GM23338 (cell line): ENCODE results near the gene SEPTIN7. TPM values are rescaled to one million over a fixed set of nuclear protein-coding genes. Genes with fewer than 3 reads are reported as not detected.
A peak's percentile ranks its signal among the peaks of the same experiment; 100 is the strongest.

Source experiments
- ATAC-seq: fragments of 200-7000 bp; cut with Tn5 transposase; 3 replicates; pipeline ENCODE4 v1.9.1; 2020
- DNase-seq: peaks from one replicate; pipeline ENCODE4 v3.0.0-alpha.2; 2015; ENCODE audit warnings: low spot score
- H2AFZ ChIP-seq: fragments of 200-600 bp; sonication (generic); 2 replicates; pipeline ENCODE4 v1.8.0; 2016; ENCODE audit warnings: antibody characterized with exemption, mild to moderate bottlenecking, moderate library complexity
- H3F3A ChIP-seq: fragments of 200-600 bp; sonication (generic); replicated peaks from 2 replicates; pipeline ENCODE4 v1.8.0; 2017; ENCODE audit warnings: antibody characterized with exemption, mixed run types, low read depth
- H3K27ac ChIP-seq: fragments of 200-600 bp; sonication (generic); 2 replicates; pipeline ENCODE4 v1.6.1; 2016; ENCODE audit warnings: low read depth
- H3K27me3 ChIP-seq: fragments of 200-600 bp; sonication (generic); 2 replicates; pipeline ENCODE4 v1.8.0; 2016; ENCODE audit warnings: mild to moderate bottlenecking, mixed run types, moderate library complexity; ENCODE audit not compliant: insufficient read depth
- H3K36me3 ChIP-seq: fragments of 200-600 bp; sonication (generic); 2 replicates; pipeline ENCODE4 v1.8.0; 2016; ENCODE audit warnings: mild to moderate bottlenecking; ENCODE audit not compliant: insufficient read depth
- H3K4me1 ChIP-seq: fragments of 200-600 bp; sonication (generic); 2 replicates; pipeline ENCODE4 v1.8.0; 2016; ENCODE audit warnings: mild to moderate bottlenecking, moderate library complexity; ENCODE audit not compliant: insufficient read depth
- H3K4me2 ChIP-seq: fragments of 200-600 bp; sonication (generic); 2 replicates; pipeline ENCODE4 v1.7.1; 2017; ENCODE audit warnings: mixed run types
- H3K4me3 ChIP-seq: fragments of 200-600 bp; sonication (generic); 2 replicates; pipeline ENCODE4 v1.6.1; 2016; ENCODE audit warnings: mixed run types
- H3K79me2 ChIP-seq: fragments of 200-600 bp; sonication (generic); replicated peaks from 2 replicates; pipeline ENCODE4 v1.8.0; 2017; ENCODE audit warnings: mild to moderate bottlenecking; ENCODE audit not compliant: insufficient read depth
- H3K9me2 ChIP-seq: fragments of 200-600 bp; sonication (generic); 2 replicates; pipeline ENCODE4 v1.8.0; 2017; ENCODE audit not compliant: insufficient read depth
- H4K20me1 ChIP-seq: fragments of 200-600 bp; sonication (generic); replicated peaks from 2 replicates; pipeline ENCODE4 v1.8.0; 2017; ENCODE audit warnings: mild to moderate bottlenecking; ENCODE audit not compliant: insufficient read depth
- H3K27ac Mint-ChIP-seq: 2 replicates; pipeline ENCODE4 v1.8.0; 2020; ENCODE audit warnings: inconsistent platforms, mild to moderate bottlenecking, moderate library complexity, mixed read lengths
- H3K27me3 Mint-ChIP-seq: 3 replicates; pipeline ENCODE4 v1.8.0; 2022; ENCODE audit warnings: low read depth, mild to moderate bottlenecking, moderate library complexity, mixed read lengths, inconsistent platforms; ENCODE audit not compliant: insufficient read depth, poor library complexity
- H3K36me3 Mint-ChIP-seq: 3 replicates; pipeline ENCODE4 v1.8.0; 2021; ENCODE audit warnings: low read depth, mild to moderate bottlenecking, inconsistent platforms, moderate library complexity, mixed read lengths
- H3K4me1 Mint-ChIP-seq: 3 replicates; pipeline ENCODE4 v1.8.0; 2020; ENCODE audit warnings: mild to moderate bottlenecking, inconsistent platforms, mixed read lengths
- H3K4me3 Mint-ChIP-seq: 3 replicates; pipeline ENCODE4 v1.8.0; 2021; ENCODE audit warnings: moderate library complexity, mild to moderate bottlenecking, inconsistent platforms, mixed read lengths
- H3K9me3 Mint-ChIP-seq: 3 replicates; pipeline ENCODE4 v1.8.0; 2020; ENCODE audit warnings: moderate library complexity, mild to moderate bottlenecking, inconsistent platforms, mixed read lengths
- CREB1 ChIP-seq: fragments of 250-450 bp; sonication (Bioruptor Pico); IDR thresholded peaks from 2 replicates; pipeline ENCODE4 v1.5.0; 2020; ENCODE audit warnings: low read depth, mild to moderate bottlenecking, moderate library complexity
- EZH2 ChIP-seq: fragments of 200-600 bp; sonication (generic); IDR thresholded peaks from one replicate; pipeline ENCODE4 v1.8.0; 2017; ENCODE audit warnings: antibody characterized with exemption, mild to moderate bottlenecking, low read depth; ENCODE audit not compliant: unreplicated experiment
- EZH2phosphoT487 ChIP-seq: fragments of 200-600 bp; sonication (generic); IDR thresholded peaks from one replicate; pipeline ENCODE4 v1.8.1; 2018; ENCODE audit warnings: antibody characterized with exemption; ENCODE audit not compliant: unreplicated experiment
- JUNB ChIP-seq: IDR thresholded peaks from one replicate; pipeline ENCODE4 v1.6.1; 2016; ENCODE audit warnings: antibody characterized with exemption; ENCODE audit not compliant: unreplicated experiment
- NANOG ChIP-seq: IDR thresholded peaks from 2 replicates; pipeline ENCODE4 v1.6.1; 2016; ENCODE audit warnings: antibody characterized with exemption, borderline replicate concordance
- STAT1 ChIP-seq: IDR thresholded peaks from one replicate; pipeline ENCODE4 v1.6.1; 2016; ENCODE audit warnings: antibody characterized with exemption; ENCODE audit not compliant: unreplicated experiment
- polyA plus RNA-seq: library from polyadenylated mRNA; unstranded; fragments of >200 nt; fragmentation: Nextera tagmentation; extraction: Ambion mirVana; gene quantifications from 2 replicates; pipeline ENCODE4 v1.2.1, GENCODE V29; 2016
- total RNA-seq: library from RNA; depleted of rRNA; stranded (reverse); fragments of >200 nt; shearing (Covaris generic); gene quantifications from 2 replicates; pipeline ENCODE4 v1.2.3, GENCODE V29; 2014
- TF ChIP-seq, protein P1 (sequence below): IDR thresholded peaks from one replicate; pipeline ENCODE4 v1.6.1; 2018; ENCODE audit warnings: antibody characterized with exemption; ENCODE audit not compliant: unreplicated experiment
- TF ChIP-seq, protein P2 (sequence below): fragments of 250-450 bp; sonication (Bioruptor Pico); IDR thresholded peaks from 2 replicates; pipeline ENCODE4 v1.5.0; 2020; ENCODE audit warnings: mild to moderate bottlenecking, moderate library complexity

SEPTIN7 gene
- total and polyA plus RNA-seq, 2 experiments from 2014 or later: 210 to 499 TPM

DNA sequence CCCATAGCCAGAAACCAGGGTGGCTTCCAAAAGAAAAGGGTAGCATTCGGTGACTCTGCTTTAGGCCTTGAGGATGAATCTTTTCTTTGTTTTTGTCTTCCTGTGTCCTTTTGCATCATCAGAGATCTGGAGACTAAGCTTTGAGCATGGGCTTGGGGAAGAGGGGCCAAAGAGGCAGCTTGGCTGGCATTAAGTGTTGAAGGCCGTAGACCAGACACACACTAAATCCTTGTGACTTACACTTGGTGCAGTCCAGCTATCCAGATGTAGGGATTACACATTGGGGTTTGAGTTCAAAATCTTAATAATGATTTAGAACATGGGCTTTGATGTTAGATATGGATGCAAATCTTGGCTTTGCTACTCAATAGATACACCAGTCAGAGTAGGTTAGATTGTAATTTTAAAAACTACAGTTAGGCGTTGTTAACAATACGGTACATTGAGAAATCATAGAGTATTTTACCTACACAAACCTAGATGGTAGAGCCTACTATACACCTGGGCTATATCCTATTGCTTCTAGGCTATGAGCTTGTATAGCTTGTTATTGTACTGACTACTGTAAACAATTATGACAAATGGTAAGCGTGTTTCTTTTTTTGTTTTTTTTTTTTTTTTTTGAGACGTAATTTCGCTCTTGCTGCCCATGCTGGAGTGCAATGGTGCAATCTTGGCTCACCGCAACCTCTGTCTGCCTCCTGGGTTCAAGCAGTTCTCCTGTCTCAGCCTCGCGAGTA, 3.5 kb downstream of the SEPTIN7 start:
- H3K4me3 ChIP-seq: peak overlapping the region; percentile 10; the same call in 1 of the 2 replicates
- H3K4me1 Mint-ChIP-seq: peaks cover 34% of the 10 kb centered on the region
- no peak overlapping the region for H2AFZ ChIP-seq
- ATAC-seq (no peak), DNase-seq (no peak)
- no peaks in the 10 kb centered on the region for H3K27me3 ChIP-seq
- H3F3A ChIP-seq: 0 out of 2 replicates have a peak, but pooled peaks cover 4% of the 10 kb centered on the region
- TF ChIP-seq EZH2: no peak
- no peak for TF ChIP-seq NANOG
- no peak for TF ChIP-seq JUNB
- TF ChIP-seq CREB1 (CRISPR knock-in tag): no peak
- TF ChIP-seq, protein P1, sequence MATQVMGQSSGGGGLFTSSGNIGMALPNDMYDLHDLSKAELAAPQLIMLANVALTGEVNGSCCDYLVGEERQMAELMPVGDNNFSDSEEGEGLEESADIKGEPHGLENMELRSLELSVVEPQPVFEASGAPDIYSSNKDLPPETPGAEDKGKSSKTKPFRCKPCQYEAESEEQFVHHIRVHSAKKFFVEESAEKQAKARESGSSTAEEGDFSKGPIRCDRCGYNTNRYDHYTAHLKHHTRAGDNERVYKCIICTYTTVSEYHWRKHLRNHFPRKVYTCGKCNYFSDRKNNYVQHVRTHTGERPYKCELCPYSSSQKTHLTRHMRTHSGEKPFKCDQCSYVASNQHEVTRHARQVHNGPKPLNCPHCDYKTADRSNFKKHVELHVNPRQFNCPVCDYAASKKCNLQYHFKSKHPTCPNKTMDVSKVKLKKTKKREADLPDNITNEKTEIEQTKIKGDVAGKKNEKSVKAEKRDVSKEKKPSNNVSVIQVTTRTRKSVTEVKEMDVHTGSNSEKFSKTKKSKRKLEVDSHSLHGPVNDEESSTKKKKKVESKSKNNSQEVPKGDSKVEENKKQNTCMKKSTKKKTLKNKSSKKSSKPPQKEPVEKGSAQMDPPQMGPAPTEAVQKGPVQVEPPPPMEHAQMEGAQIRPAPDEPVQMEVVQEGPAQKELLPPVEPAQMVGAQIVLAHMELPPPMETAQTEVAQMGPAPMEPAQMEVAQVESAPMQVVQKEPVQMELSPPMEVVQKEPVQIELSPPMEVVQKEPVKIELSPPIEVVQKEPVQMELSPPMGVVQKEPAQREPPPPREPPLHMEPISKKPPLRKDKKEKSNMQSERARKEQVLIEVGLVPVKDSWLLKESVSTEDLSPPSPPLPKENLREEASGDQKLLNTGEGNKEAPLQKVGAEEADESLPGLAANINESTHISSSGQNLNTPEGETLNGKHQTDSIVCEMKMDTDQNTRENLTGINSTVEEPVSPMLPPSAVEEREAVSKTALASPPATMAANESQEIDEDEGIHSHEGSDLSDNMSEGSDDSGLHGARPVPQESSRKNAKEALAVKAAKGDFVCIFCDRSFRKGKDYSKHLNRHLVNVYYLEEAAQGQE: no peak
- TF ChIP-seq, protein P2, sequence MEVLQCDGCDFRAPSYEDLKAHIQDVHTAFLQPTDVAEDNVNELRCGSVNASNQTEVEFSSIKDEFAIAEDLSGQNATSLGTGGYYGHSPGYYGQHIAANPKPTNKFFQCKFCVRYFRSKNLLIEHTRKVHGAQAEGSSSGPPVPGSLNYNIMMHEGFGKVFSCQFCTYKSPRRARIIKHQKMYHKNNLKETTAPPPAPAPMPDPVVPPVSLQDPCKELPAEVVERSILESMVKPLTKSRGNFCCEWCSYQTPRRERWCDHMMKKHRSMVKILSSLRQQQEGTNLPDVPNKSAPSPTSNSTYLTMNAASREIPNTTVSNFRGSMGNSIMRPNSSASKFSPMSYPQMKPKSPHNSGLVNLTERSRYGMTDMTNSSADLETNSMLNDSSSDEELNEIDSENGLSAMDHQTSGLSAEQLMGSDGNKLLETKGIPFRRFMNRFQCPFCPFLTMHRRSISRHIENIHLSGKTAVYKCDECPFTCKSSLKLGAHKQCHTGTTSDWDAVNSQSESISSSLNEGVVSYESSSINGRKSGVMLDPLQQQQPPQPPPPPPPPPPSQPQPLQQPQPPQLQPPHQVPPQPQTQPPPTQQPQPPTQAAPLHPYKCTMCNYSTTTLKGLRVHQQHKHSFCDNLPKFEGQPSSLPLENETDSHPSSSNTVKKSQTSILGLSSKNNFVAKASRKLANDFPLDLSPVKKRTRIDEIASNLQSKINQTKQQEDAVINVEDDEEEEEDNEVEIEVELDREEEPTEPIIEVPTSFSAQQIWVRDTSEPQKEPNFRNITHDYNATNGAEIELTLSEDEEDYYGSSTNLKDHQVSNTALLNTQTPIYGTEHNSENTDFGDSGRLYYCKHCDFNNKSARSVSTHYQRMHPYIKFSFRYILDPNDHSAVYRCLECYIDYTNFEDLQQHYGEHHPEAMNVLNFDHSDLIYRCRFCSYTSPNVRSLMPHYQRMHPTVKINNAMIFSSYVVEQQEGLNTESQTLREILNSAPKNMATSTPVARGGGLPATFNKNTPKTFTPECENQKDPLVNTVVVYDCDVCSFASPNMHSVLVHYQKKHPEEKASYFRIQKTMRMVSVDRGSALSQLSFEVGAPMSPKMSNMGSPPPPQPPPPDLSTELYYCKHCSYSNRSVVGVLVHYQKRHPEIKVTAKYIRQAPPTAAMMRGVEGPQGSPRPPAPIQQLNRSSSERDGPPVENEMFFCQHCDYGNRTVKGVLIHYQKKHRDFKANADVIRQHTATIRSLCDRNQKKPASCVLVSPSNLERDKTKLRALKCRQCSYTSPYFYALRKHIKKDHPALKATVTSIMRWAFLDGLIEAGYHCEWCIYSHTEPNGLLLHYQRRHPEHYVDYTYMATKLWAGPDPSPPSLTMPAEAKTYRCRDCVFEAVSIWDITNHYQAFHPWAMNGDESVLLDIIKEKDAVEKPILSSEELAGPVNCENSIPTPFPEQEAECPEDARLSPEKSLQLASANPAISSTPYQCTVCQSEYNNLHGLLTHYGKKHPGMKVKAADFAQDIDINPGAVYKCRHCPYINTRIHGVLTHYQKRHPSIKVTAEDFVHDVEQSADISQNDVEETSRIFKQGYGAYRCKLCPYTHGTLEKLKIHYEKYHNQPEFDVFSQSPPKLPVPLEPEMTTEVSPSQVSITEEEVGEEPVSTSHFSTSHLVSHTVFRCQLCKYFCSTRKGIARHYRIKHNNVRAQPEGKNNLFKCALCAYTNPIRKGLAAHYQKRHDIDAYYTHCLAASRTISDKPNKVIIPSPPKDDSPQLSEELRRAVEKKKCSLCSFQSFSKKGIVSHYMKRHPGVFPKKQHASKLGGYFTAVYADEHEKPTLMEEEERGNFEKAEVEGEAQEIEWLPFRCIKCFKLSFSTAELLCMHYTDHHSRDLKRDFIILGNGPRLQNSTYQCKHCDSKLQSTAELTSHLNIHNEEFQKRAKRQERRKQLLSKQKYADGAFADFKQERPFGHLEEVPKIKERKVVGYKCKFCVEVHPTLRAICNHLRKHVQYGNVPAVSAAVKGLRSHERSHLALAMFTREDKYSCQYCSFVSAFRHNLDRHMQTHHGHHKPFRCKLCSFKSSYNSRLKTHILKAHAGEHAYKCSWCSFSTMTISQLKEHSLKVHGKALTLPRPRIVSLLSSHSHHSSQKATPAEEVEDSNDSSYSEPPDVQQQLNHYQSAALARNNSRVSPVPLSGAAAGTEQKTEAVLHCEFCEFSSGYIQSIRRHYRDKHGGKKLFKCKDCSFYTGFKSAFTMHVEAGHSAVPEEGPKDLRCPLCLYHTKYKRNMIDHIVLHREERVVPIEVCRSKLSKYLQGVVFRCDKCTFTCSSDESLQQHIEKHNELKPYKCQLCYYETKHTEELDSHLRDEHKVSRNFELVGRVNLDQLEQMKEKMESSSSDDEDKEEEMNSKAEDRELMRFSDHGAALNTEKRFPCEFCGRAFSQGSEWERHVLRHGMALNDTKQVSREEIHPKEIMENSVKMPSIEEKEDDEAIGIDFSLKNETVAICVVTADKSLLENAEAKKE: no peak
- TF ChIP-seq STAT1: no peak
- TF ChIP-seq EZH2phosphoT487: no peak
- peak overlapping the region; percentile 83 for H3K27ac Mint-ChIP-seq
- peaks cover 34% of the 10 kb centered on the region for H3K4me1 ChIP-seq
- H3K4me2 ChIP-seq: peak overlapping the region; percentile 90; the same call in 1 of the 2 replicates
- peaks cover 5% of the 10 kb centered on the region; the same call in 1 of the 3 replicates for H3K36me3 Mint-ChIP-seq
- no peaks in the 10 kb centered on the region for H3K36me3 ChIP-seq
- no peaks in the 10 kb centered on the region for H3K9me2 ChIP-seq
- H3K27me3 Mint-ChIP-seq: peaks cover 3% of the 10 kb centered on the region
- H3K27ac ChIP-seq: peak overlapping the region; percentile 40; the same call in 1 of the 2 replicates
- no peaks in the 10 kb centered on the region; the same call in 2 of the 3 replicates for H3K9me3 Mint-ChIP-seq
- peaks cover 32% of the 10 kb centered on the region for H4K20me1 ChIP-seq
- peaks cover 78% of the 10 kb centered on the region for H3K79me2 ChIP-seq
- no peak overlapping the region; the same call in 2 of the 3 replicates for H3K4me3 Mint-ChIP-seq
